ENCODE data around the gene DDIT3. TPM values are rescaled to one million over a fixed set of nuclear protein-coding genes. Genes with fewer than 3 reads are reported as not detected.

Gene DDIT3
- total RNA-seq, 1 experiment from 2014 or later: 14.1 TPM

GRCh38 chr12:57547288-57548012, 27.1 kb upstream of the DDIT3 start:
- H4K8ac ChIP-seq (replicated peaks; ENCODE audit: insufficient read length, low read depth, low read length): no peak overlapping the region
- no peak overlapping the region for H2BK12ac ChIP-seq (ENCODE audit: insufficient read length, low read depth, low read length)
- Mint-ChIP-seq H3K27ac (no peak overlapping the region; a peak in 1 of 7 replicates), H3K36me3 (ENCODE audit: insufficient read depth in 1 of 3, low read depth in 3 of 3) (peaks cover 0 to 12% (median 9%) of the 10 kb centered on the region in 3 experiments; a peak in 5 of 7 replicates), H3K9me3 (no peaks in the 10 kb centered on the region), H3K4me3 (peak overlapping the region; percentile 98 to 99), H3K27me3 (ENCODE audit: low read depth) (peaks cover 22% of the 10 kb centered on the region), H3K4me1 (peaks cover 40 to 50% of the 10 kb centered on the region in 2 experiments)
- H2BK120ac ChIP-seq (ENCODE audit: low read depth, low read length, poor library complexity, severe bottlenecking): no peak overlapping the region
- H3K27ac ChIP-seq (ENCODE audit: insufficient read length, low read depth, low read length): no peak overlapping the region
- TF ChIP-seq CTCF (conservative IDR thresholded peaks at IDR 0.05): no peak
- H2AFZ ChIP-seq (ENCODE audit: low read length): no peak overlapping the region
- no peak overlapping the region for H4K91ac ChIP-seq (ENCODE audit: insufficient read length, low read depth, low read length)
- no peaks in the 10 kb centered on the region for H3K9me3 ChIP-seq (ENCODE audit: control insufficient read depth, low read depth, low read length)
- no peak overlapping the region for H3K4ac ChIP-seq (ENCODE audit: low read depth, low read length)
- H2BK5ac ChIP-seq (ENCODE audit: insufficient read length, low read length): no peak overlapping the region
- no peak overlapping the region for H3K9ac ChIP-seq (ENCODE audit: extremely low read depth, insufficient read length, low read length)
- H3K14ac ChIP-seq (ENCODE audit: insufficient read depth, low read length): no peak overlapping the region
- H3K79me1 ChIP-seq (ENCODE audit: insufficient read depth, low read depth, low read length, poor library complexity, severe bottlenecking): peaks cover 14% of the 10 kb centered on the region
- peaks cover 11% of the 10 kb centered on the region for H3K4me1 ChIP-seq (ENCODE audit: insufficient read depth, low read length)
- no peak overlapping the region for H3T11ph ChIP-seq (ENCODE audit: low read length)
- no peak overlapping the region for H2AK5ac ChIP-seq (ENCODE audit: insufficient read length, low read length)
- H3K18ac ChIP-seq (ENCODE audit: insufficient read length, low read depth, low read length): no peak overlapping the region
- no peak overlapping the region for H2BK15ac ChIP-seq (ENCODE audit: low read depth, low read length)
- peaks cover 16% of the 10 kb centered on the region for H3K23me2 ChIP-seq (ENCODE audit: insufficient read length, low read depth, low read length, poor library complexity, severe bottlenecking)
- no peaks in the 10 kb centered on the region; the same call in 1 of the 2 replicates for H3K79me2 ChIP-seq (ENCODE audit: insufficient read depth, low read length)
- H3K4me2 ChIP-seq (ENCODE audit: insufficient read depth, insufficient read length, low read length): peak overlapping the region; percentile 73
- no CpG with 5 or more reads among the region's 9 CpGs for WGBS (ENCODE audit: extremely low coverage, insufficient read length, low lambda C conversion rate)
- H4K5ac ChIP-seq (ENCODE audit: insufficient read length, low read depth, low read length): no peak overlapping the region
- no peak overlapping the region for H3K23ac ChIP-seq (ENCODE audit: insufficient read length, low read depth, low read length)
- no peaks in the 10 kb centered on the region for H4K20me1 ChIP-seq (ENCODE audit: control insufficient read depth, insufficient read depth, insufficient read length)
- DNase-seq: no peak
- no peak overlapping the region for H3K56ac ChIP-seq (ENCODE audit: insufficient read length, low read depth, low read length)
- H3K27me3 ChIP-seq (ENCODE audit: insufficient read depth, low read length): no peaks in the 10 kb centered on the region; the same call in 1 of the 2 replicates
- H2BK20ac ChIP-seq (ENCODE audit: low read depth, low read length, poor library complexity, severe bottlenecking): no peak overlapping the region

Data from H9 (cell line).